ENCODE measurements around the gene LRRC27.

DNA sequence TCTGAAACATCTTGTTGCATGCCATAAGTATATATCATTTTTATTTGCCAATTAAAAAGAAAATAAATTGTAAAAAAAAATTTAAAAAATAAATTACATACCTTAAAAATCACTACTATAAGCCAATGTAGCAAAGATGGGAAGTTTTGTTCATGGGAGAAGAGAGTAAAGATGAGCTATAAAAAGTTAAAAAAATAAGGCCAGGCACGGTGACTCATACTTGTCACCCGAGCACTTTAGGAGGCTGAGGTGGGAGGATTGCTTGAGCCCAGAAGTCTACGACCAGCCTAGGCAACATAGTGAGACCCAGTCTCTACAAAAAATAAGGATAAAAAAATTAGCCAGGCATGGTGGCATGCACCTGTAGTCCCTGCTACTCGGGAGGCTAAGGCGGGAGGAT is 15.9 kb upstream of the LRRC27 start:
- no peak for TF ChIP-seq TAF1 (IDR thresholded peaks at IDR 0.05; ENCODE audit: low read depth)
- TF ChIP-seq, protein P1, sequence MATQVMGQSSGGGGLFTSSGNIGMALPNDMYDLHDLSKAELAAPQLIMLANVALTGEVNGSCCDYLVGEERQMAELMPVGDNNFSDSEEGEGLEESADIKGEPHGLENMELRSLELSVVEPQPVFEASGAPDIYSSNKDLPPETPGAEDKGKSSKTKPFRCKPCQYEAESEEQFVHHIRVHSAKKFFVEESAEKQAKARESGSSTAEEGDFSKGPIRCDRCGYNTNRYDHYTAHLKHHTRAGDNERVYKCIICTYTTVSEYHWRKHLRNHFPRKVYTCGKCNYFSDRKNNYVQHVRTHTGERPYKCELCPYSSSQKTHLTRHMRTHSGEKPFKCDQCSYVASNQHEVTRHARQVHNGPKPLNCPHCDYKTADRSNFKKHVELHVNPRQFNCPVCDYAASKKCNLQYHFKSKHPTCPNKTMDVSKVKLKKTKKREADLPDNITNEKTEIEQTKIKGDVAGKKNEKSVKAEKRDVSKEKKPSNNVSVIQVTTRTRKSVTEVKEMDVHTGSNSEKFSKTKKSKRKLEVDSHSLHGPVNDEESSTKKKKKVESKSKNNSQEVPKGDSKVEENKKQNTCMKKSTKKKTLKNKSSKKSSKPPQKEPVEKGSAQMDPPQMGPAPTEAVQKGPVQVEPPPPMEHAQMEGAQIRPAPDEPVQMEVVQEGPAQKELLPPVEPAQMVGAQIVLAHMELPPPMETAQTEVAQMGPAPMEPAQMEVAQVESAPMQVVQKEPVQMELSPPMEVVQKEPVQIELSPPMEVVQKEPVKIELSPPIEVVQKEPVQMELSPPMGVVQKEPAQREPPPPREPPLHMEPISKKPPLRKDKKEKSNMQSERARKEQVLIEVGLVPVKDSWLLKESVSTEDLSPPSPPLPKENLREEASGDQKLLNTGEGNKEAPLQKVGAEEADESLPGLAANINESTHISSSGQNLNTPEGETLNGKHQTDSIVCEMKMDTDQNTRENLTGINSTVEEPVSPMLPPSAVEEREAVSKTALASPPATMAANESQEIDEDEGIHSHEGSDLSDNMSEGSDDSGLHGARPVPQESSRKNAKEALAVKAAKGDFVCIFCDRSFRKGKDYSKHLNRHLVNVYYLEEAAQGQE (IDR thresholded peaks at IDR 0.05; ENCODE audit: low read depth): no peak
- no peak for TF ChIP-seq FOXM1 (IDR thresholded peaks at IDR 0.05; ENCODE audit: borderline replicate concordance, low read depth)
- TF ChIP-seq EP300 (IDR thresholded peaks at IDR 0.05; ENCODE audit: borderline replicate concordance): no peak
- TF ChIP-seq, protein P2, sequence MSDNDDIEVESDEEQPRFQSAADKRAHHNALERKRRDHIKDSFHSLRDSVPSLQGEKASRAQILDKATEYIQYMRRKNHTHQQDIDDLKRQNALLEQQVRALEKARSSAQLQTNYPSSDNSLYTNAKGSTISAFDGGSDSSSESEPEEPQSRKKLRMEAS (IDR thresholded peaks at IDR 0.05): no peak
- no peak for TF ChIP-seq TEAD4 (IDR thresholded peaks at IDR 0.05)
